WTC11 (cell line): Measurements from ENCODE around the gene SLC51B. TPM values are rescaled to one million over a fixed set of nuclear protein-coding genes. Genes with fewer than 3 reads are reported as not detected.

Experiments
- ATAC-seq: fragments of 200-7000 bp; cut with Tn5 transposase; 2 replicates; pipeline ENCODE4 v1.10.0; 2021; ENCODE audit warnings: mild to moderate bottlenecking, moderate library complexity
- CTCF ChIA-PET: fragments of 300-600 bp; sonication (Branson Sonifier 250); formaldehyde crosslinking; loops from one replicate; lab custom pipeline; 2021; ENCODE audit warnings: antibody characterized with exemption; lab: Charles Lee
- POLR2A ChIA-PET: fragments of 350-600 bp; sonication (Branson Sonifier 250); formaldehyde crosslinking; loops from one replicate; lab custom pipeline; 2021; ENCODE audit warnings: antibody characterized with exemption; lab: Charles Lee
- DNase-seq: peaks from one replicate; pipeline ENCODE4 v3.0.0; 2021; ENCODE audit warnings: low spot score
- H3K27ac Mint-ChIP-seq: 2 replicates; pipeline ENCODE4 v1.8.0; 2021; ENCODE audit warnings: mixed read lengths
- H3K27me3 Mint-ChIP-seq: 2 replicates; pipeline ENCODE4 v1.8.0; 2021; ENCODE audit warnings: low read depth, mild to moderate bottlenecking, moderate library complexity, mixed read lengths
- H3K36me3 Mint-ChIP-seq: 2 replicates; pipeline ENCODE4 v1.8.0; 2021; ENCODE audit warnings: mixed read lengths
- H3K4me1 Mint-ChIP-seq: 2 replicates; pipeline ENCODE4 v1.8.0; 2022; ENCODE audit warnings: mixed read lengths
- H3K4me3 Mint-ChIP-seq: 2 replicates; pipeline ENCODE4 v1.8.0; 2021; ENCODE audit warnings: mild to moderate bottlenecking, moderate library complexity, mixed read lengths
- H3K9me3 Mint-ChIP-seq: 2 replicates; pipeline ENCODE4 v1.8.0; 2021; ENCODE audit warnings: mixed read lengths
- ARID4B ChIP-seq: sonication (generic); formaldehyde crosslinking; IDR thresholded peaks from 2 replicates; pipeline ENCODE4 v1.8.0; 2023; ENCODE audit warnings: missing genetic modification reagents, mild to moderate bottlenecking, borderline replicate concordance
- ATF6 ChIP-seq: sonication (generic); formaldehyde crosslinking; IDR thresholded peaks from 2 replicates; pipeline ENCODE4 v1.8.1; 2023; ENCODE audit warnings: mild to moderate bottlenecking, missing genetic modification reagents
- CREB1 ChIP-seq: sonication (generic); formaldehyde crosslinking; IDR thresholded peaks from 2 replicates; pipeline ENCODE4 v1.8.0; 2023; ENCODE audit warnings: mild to moderate bottlenecking, missing genetic modification reagents
- GABPB1 ChIP-seq: sonication (generic); formaldehyde crosslinking; IDR thresholded peaks from 2 replicates; pipeline ENCODE4 v1.8.1; 2023; ENCODE audit warnings: mild to moderate bottlenecking, missing genetic modification reagents
- JAZF1 ChIP-seq: fragments of 250-450 bp; sonication (Bioruptor Pico); IDR thresholded peaks from 2 replicates; pipeline ENCODE4 v1.9.0; 2021; ENCODE audit warnings: moderate library complexity, mild to moderate bottlenecking, inconsistent platforms
- MAX ChIP-seq: sonication (generic); formaldehyde crosslinking; IDR thresholded peaks from 2 replicates; pipeline ENCODE4 v1.8.0; 2022; ENCODE audit warnings: mild to moderate bottlenecking, missing genetic modification reagents
- NR1H2 ChIP-seq: sonication (generic); formaldehyde crosslinking; IDR thresholded peaks from 2 replicates; pipeline ENCODE4 v1.9.0; 2021; ENCODE audit warnings: mild to moderate bottlenecking, moderate library complexity, missing genetic modification reagents
- NR2C2 ChIP-seq: sonication (generic); formaldehyde crosslinking; IDR thresholded peaks from 2 replicates; pipeline ENCODE4 v1.8.0; 2022; ENCODE audit warnings: mild to moderate bottlenecking, missing genetic modification reagents
- SOX15 ChIP-seq: fragments of 250-450 bp; sonication (Bioruptor Pico); IDR thresholded peaks from 2 replicates; pipeline ENCODE4 v1.9.0; 2021; ENCODE audit warnings: mild to moderate bottlenecking
- TCF7 ChIP-seq: sonication (generic); formaldehyde crosslinking; IDR thresholded peaks from 2 replicates; pipeline ENCODE4 v1.8.0; 2022; ENCODE audit warnings: mild to moderate bottlenecking, low read depth, missing genetic modification reagents, moderate library complexity
- TP53 ChIP-seq: sonication (generic); formaldehyde crosslinking; IDR thresholded peaks from 2 replicates; pipeline ENCODE4 v1.8.1; 2023; ENCODE audit warnings: mild to moderate bottlenecking, missing genetic modification reagents
- ZNF219 ChIP-seq: sonication (generic); formaldehyde crosslinking; IDR thresholded peaks from 2 replicates; pipeline ENCODE4 v1.8.0; 2023; ENCODE audit warnings: missing genetic modification reagents, mild to moderate bottlenecking, borderline replicate concordance
- ZNF263 ChIP-seq: sonication (generic); formaldehyde crosslinking; IDR thresholded peaks from 2 replicates; pipeline ENCODE4 v1.8.1; 2022; ENCODE audit warnings: low read depth, mild to moderate bottlenecking, moderate library complexity, missing genetic modification reagents
- ZNF512 ChIP-seq: sonication (generic); formaldehyde crosslinking; IDR thresholded peaks from 2 replicates; pipeline ENCODE4 v1.8.1; 2022; ENCODE audit warnings: missing genetic modification reagents, borderline replicate concordance
- total RNA-seq: library from RNA; stranded (reverse); gene quantifications from 3 replicates; pipeline ENCODE4 v1.2.3, GENCODE V29; 2021
- TF ChIP-seq, protein P1 (sequence below): sonication (generic); formaldehyde crosslinking; IDR thresholded peaks from 2 replicates; pipeline ENCODE4 v1.8.0; 2023; ENCODE audit warnings: mild to moderate bottlenecking, missing genetic modification reagents
- TF ChIP-seq, protein P2 (sequence below): fragments of 250-450 bp; sonication (Bioruptor Pico); IDR thresholded peaks from 2 replicates; pipeline ENCODE4 v1.9.0; 2021; ENCODE audit warnings: moderate library complexity, mild to moderate bottlenecking, inconsistent platforms, borderline replicate concordance
- TF ChIP-seq, protein P3 (sequence below): sonication (generic); formaldehyde crosslinking; IDR thresholded peaks from 2 replicates; pipeline ENCODE4 v1.8.1; 2022; ENCODE audit warnings: low read depth, missing genetic modification reagents, borderline replicate concordance

Gene SLC51B
- total RNA-seq, 1 experiment from 2014 or later, result not detected

DNA sequence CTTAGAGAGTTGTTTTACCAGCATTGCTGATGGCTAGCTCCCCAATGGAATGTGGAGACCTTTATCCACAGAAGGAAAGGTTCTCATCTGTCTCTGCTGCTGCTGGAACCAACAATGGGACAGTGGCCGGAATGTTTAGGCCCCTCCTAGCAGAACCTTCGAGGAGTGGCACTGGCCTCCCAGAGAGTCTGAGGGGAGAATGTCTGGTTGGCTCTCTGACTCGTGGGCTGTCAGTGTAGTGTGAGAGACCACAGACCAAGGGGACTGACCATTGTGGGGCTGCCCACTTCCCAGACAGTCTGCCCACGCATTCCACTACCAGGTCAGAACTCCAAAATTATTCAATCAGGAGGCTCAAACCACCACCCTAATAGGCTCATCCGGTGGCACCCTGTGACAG is 17.5 kb downstream of the SLC51B start (continued):
- TF ChIP-seq, protein P1, sequence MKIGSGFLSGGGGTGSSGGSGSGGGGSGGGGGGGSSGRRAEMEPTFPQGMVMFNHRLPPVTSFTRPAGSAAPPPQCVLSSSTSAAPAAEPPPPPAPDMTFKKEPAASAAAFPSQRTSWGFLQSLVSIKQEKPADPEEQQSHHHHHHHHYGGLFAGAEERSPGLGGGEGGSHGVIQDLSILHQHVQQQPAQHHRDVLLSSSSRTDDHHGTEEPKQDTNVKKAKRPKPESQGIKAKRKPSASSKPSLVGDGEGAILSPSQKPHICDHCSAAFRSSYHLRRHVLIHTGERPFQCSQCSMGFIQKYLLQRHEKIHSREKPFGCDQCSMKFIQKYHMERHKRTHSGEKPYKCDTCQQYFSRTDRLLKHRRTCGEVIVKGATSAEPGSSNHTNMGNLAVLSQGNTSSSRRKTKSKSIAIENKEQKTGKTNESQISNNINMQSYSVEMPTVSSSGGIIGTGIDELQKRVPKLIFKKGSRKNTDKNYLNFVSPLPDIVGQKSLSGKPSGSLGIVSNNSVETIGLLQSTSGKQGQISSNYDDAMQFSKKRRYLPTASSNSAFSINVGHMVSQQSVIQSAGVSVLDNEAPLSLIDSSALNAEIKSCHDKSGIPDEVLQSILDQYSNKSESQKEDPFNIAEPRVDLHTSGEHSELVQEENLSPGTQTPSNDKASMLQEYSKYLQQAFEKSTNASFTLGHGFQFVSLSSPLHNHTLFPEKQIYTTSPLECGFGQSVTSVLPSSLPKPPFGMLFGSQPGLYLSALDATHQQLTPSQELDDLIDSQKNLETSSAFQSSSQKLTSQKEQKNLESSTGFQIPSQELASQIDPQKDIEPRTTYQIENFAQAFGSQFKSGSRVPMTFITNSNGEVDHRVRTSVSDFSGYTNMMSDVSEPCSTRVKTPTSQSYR (CRISPR knock-in tag), result no peak
- TF ChIP-seq ZNF263 (CRISPR knock-in tag) (no peak), TCF7 (CRISPR knock-in tag) (no peak), SOX15 (CRISPR knock-in tag) (no peak)

- no peaks in the 10 kb centered on the region for H3K9me3 Mint-ChIP-seq
- POLR2A ChIA-PET, result interaction anchor here (2.4 to 2.7 kb wide), 2 partner anchors 17 to 36 kb away, joined by 11 to 12 read pairs; no protein-coding TSS in a partner anchor
- CTCF ChIA-PET, result interaction anchor here (1.0 to 20.3 kb wide), 8 partner anchors 11 to 220 kb away, joined by 3 to 292 read pairs (median 29); partner anchors contain the start of gene KBTBD13
- H3K27ac Mint-ChIP-seq, result no peak overlapping the region
- H3K36me3 Mint-ChIP-seq, result no peaks in the 10 kb centered on the region
- peaks cover 21% of the 10 kb centered on the region for H3K27me3 Mint-ChIP-seq
- peaks cover 26% of the 10 kb centered on the region for H3K4me1 Mint-ChIP-seq
- TF ChIP-seq GABPB1 (CRISPR knock-in tag) (no peak), ZNF219 (no peak), ZNF512 (CRISPR knock-in tag) (peak; percentile 93; the same call in 1 of the 2 replicates), NR1H2 (no peak)
- TF ChIP-seq, protein P2, sequence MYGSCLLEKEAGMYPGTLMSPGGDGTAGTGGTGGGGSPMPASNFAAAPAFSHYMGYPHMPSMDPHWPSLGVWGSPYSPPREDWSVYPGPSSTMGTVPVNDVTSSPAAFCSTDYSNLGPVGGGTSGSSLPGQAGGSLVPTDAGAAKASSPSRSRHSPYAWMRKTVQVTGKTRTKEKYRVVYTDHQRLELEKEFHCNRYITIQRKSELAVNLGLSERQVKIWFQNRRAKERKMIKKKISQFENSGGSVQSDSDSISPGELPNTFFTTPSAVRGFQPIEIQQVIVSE, result no peak
- TF ChIP-seq, protein P3, sequence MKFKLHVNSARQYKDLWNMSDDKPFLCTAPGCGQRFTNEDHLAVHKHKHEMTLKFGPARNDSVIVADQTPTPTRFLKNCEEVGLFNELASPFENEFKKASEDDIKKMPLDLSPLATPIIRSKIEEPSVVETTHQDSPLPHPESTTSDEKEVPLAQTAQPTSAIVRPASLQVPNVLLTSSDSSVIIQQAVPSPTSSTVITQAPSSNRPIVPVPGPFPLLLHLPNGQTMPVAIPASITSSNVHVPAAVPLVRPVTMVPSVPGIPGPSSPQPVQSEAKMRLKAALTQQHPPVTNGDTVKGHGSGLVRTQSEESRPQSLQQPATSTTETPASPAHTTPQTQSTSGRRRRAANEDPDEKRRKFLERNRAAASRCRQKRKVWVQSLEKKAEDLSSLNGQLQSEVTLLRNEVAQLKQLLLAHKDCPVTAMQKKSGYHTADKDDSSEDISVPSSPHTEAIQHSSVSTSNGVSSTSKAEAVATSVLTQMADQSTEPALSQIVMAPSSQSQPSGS (CRISPR knock-in tag), result no peak
- 0 out of 2 replicates have a peak overlapping the region, but pooled peaks have one; percentile 76 for H3K4me3 Mint-ChIP-seq
- DNase-seq (no peak), ATAC-seq (no peak)
Measured at GRCh38 chr15:65066001-65066634, 20.9 kb downstream of the SLC51B start.

DNA sequence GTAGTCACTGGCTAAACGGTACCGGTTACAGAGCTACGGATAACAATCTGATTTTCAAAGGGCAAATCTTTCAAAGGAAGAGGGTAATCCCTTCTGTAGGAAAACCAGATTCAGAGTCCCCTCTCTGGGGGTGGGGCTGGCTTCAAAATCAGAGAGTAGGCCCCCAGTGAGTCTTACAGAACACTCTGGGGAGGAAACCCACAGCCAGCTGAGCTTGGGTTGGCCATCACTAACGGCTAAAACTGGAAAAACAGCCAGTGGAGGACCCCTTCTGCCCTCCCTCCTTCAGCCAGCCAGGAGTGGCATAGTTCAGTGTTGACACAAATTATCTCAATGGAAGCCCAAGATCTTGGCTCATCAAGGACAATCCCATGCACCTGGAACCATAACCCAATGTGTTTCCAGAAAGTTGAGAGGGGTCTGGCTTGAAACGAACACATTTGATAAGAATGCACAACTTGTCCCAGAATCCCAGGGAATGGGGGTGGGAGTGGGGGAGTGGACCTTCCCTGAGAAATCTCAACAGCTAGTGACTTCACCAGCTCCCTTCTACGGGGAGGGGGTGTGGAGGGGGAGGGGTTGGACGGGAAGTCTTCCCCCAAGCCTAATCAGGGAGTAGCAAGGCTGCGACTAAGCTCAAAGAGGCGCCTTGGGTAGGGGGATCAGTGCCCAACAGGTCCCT is 21.6 kb downstream of the SLC51B start:
- Mint-ChIP-seq H3K27ac (no peak overlapping the region), H3K9me3 (no peaks in the 10 kb centered on the region), H3K36me3 (no peaks in the 10 kb centered on the region)
- TF ChIP-seq ARID4B (CRISPR knock-in tag) (no peak), SOX15 (CRISPR knock-in tag) (no peak), JAZF1 (CRISPR knock-in tag) (no peak), TP53 (CRISPR knock-in tag) (no peak), ATF6 (no peak), MAX (CRISPR knock-in tag) (no peak), CREB1 (CRISPR knock-in tag) (no peak), NR2C2 (no peak)

More for the DNA sequence above, 21.6 kb downstream of the SLC51B start:
- peak overlapping the region; percentile 76 for H3K4me3 Mint-ChIP-seq
- H3K27me3 Mint-ChIP-seq, result peaks cover 21% of the 10 kb centered on the region
- ChIA-PET CTCF (interaction anchor here (0.5 to 20.3 kb wide), 10 partner anchors 11 to 219 kb away, joined by 3 to 292 read pairs (median 6); partner anchors contain the start of gene KBTBD13), POLR2A (interaction anchor here (1.0 to 2.7 kb wide), 4 partner anchors 10 to 36 kb away, joined by 3 to 12 read pairs (median 8); no protein-coding TSS in a partner anchor)
- DNase-seq (peak; percentile 29), ATAC-seq (no peak; the same call in 1 of the 2 replicates)
- peaks cover 33% of the 10 kb centered on the region for H3K4me1 Mint-ChIP-seq
